H9 (cell line): ENCODE data around the gene DUSP28. TPM values are rescaled to one million over a fixed set of nuclear protein-coding genes. Genes with fewer than 3 reads are reported as not detected.

Source experiments
- DNase-seq: peaks from one replicate; pipeline ENCODE4 v3.0.0-alpha.2; 2017
- H2AFZ ChIP-seq: one replicate; pipeline ENCODE4 v1.6.1; 2013; ENCODE audit warnings: mild to moderate bottlenecking, low read length, control low read depth, moderate library complexity
- H2AK5ac ChIP-seq: 2 replicates; pipeline ENCODE4 v1.6.1; 2013; ENCODE audit warnings: low read length, control low read depth, mixed read lengths; ENCODE audit not compliant: insufficient read length
- H2BK120ac ChIP-seq: one replicate; pipeline ENCODE4 v1.6.1; 2013; ENCODE audit warnings: low read depth, mild to moderate bottlenecking, low read length, control low read depth, inconsistent platforms; ENCODE audit not compliant: poor library complexity, severe bottlenecking
- H2BK12ac ChIP-seq: 2 replicates; pipeline ENCODE4 v1.6.1; 2013; ENCODE audit warnings: low read length, control low read depth, mixed read lengths, low read depth; ENCODE audit not compliant: insufficient read length
- H2BK15ac ChIP-seq: 2 replicates; pipeline ENCODE4 v1.6.1; 2013; ENCODE audit warnings: low read depth, low read length, control low read depth
- H2BK20ac ChIP-seq: one replicate; pipeline ENCODE4 v1.6.1; 2013; ENCODE audit warnings: low read depth, mild to moderate bottlenecking, low read length, control low read depth, inconsistent platforms; ENCODE audit not compliant: poor library complexity, severe bottlenecking
- H2BK5ac ChIP-seq: 2 replicates; pipeline ENCODE4 v1.6.1; 2013; ENCODE audit warnings: low read length, control low read depth, mixed read lengths; ENCODE audit not compliant: insufficient read length
- H3K14ac ChIP-seq: 2 replicates; pipeline ENCODE4 v1.6.1; 2013; ENCODE audit warnings: low read length, control low read depth; ENCODE audit not compliant: insufficient read depth
- H3K18ac ChIP-seq: 2 replicates; pipeline ENCODE4 v1.6.1; 2013; ENCODE audit warnings: low read depth, mild to moderate bottlenecking, mixed read lengths, low read length, control low read depth; ENCODE audit not compliant: insufficient read length
- H3K23ac ChIP-seq: 2 replicates; pipeline ENCODE4 v1.6.1; 2013; ENCODE audit warnings: low read length, control low read depth, mixed read lengths, low read depth; ENCODE audit not compliant: insufficient read length
- H3K23me2 ChIP-seq: 2 replicates; pipeline ENCODE4 v1.6.1; 2013; ENCODE audit warnings: low read depth, mild to moderate bottlenecking, mixed read lengths, low read length, control low read depth; ENCODE audit not compliant: insufficient read length, poor library complexity, severe bottlenecking
- H3K27ac ChIP-seq: 2 replicates; pipeline ENCODE4 v1.5.1; 2013; ENCODE audit warnings: low read length, control low read depth, mixed read lengths, low read depth; ENCODE audit not compliant: insufficient read length
- H3K27me3 ChIP-seq: 2 replicates; pipeline ENCODE4 v1.6.1; 2013; ENCODE audit warnings: low read length, control low read depth, inconsistent platforms; ENCODE audit not compliant: insufficient read depth
- H3K4ac ChIP-seq: 2 replicates; pipeline ENCODE4 v1.6.1; 2013; ENCODE audit warnings: low read depth, mild to moderate bottlenecking, control low read depth, inconsistent platforms, low read length, moderate library complexity
- H3K4me1 ChIP-seq: 2 replicates; pipeline ENCODE4 v1.6.1; 2013; ENCODE audit warnings: low read length, control low read depth, inconsistent platforms; ENCODE audit not compliant: insufficient read depth
- H3K4me2 ChIP-seq: 2 replicates; pipeline ENCODE4 v1.6.1; 2013; ENCODE audit warnings: low read length, control low read depth, mixed read lengths; ENCODE audit not compliant: insufficient read length, insufficient read depth
- H3K56ac ChIP-seq: 2 replicates; pipeline ENCODE4 v1.6.1; 2013; ENCODE audit warnings: low read depth, mild to moderate bottlenecking, mixed read lengths, low read length, control low read depth; ENCODE audit not compliant: insufficient read length
- H3K79me1 ChIP-seq: 2 replicates; pipeline ENCODE4 v1.6.1; 2013; ENCODE audit warnings: low read depth, mild to moderate bottlenecking, moderate library complexity, low read length, control low read depth, inconsistent platforms; ENCODE audit not compliant: insufficient read depth, poor library complexity, severe bottlenecking
- H3K79me2 ChIP-seq: 2 replicates; pipeline ENCODE4 v1.6.1; 2013; ENCODE audit warnings: low read length, control low read depth, inconsistent platforms; ENCODE audit not compliant: insufficient read depth
- H3K9ac ChIP-seq: 2 replicates; pipeline ENCODE4 v1.6.1; 2013; ENCODE audit warnings: low read length, control low read depth, mixed read lengths; ENCODE audit not compliant: insufficient read length; ENCODE audit errors: extremely low read depth
- H3K9me3 ChIP-seq: one replicate; pipeline ENCODE4 v1.6.1; 2013; ENCODE audit warnings: low read depth, low read length, inconsistent platforms; ENCODE audit not compliant: control insufficient read depth
- H3T11ph ChIP-seq: one replicate; pipeline ENCODE4 v1.6.1; 2013; ENCODE audit warnings: mild to moderate bottlenecking, low read length, control low read depth, inconsistent platforms
- H4K20me1 ChIP-seq: one replicate; pipeline ENCODE4 v1.6.1; 2013; ENCODE audit not compliant: control insufficient read depth, insufficient read length, insufficient read depth
- H4K5ac ChIP-seq: 2 replicates; pipeline ENCODE4 v1.6.1; 2013; ENCODE audit warnings: low read depth, mild to moderate bottlenecking, mixed read lengths, low read length, control low read depth; ENCODE audit not compliant: insufficient read length
- H4K8ac ChIP-seq: replicated peaks from 2 replicates; pipeline ENCODE4 v1.6.1; 2013; ENCODE audit warnings: low read length, control low read depth, mixed read lengths, low read depth; ENCODE audit not compliant: insufficient read length
- H4K91ac ChIP-seq: 2 replicates; pipeline ENCODE4 v1.6.1; 2013; ENCODE audit warnings: low read depth, mild to moderate bottlenecking, moderate library complexity, mixed read lengths, low read length, control low read depth; ENCODE audit not compliant: insufficient read length
- H3K27ac Mint-ChIP-seq, 3 experiments: 2 replicates in 2 of 3; 3 replicates in 1 of 3; pipeline ENCODE4 v1.8.0; 2020 to 2021; ENCODE audit warnings: mixed read lengths in 3 of 3, mild to moderate bottlenecking in 1 of 3, moderate library complexity in 1 of 3
- H3K27me3 Mint-ChIP-seq: 2 replicates; pipeline ENCODE4 v1.8.0; 2021; ENCODE audit warnings: low read depth, mild to moderate bottlenecking, moderate library complexity, mixed read lengths
- H3K36me3 Mint-ChIP-seq, 3 experiments: 2 replicates in 2 of 3; 3 replicates in 1 of 3; pipeline ENCODE4 v1.8.0; 2020 to 2021; ENCODE audit warnings: low read depth in 3 of 3, mixed read lengths in 3 of 3; ENCODE audit not compliant: insufficient read depth in 1 of 3
- H3K4me1 Mint-ChIP-seq, 2 experiments: 2 replicates each; pipeline ENCODE4 v1.8.0; 2020; ENCODE audit warnings: mixed read lengths in 2 of 2
- H3K4me3 Mint-ChIP-seq, 2 experiments: 2 replicates in 1 of 2; 3 replicates in 1 of 2; pipeline ENCODE4 v1.8.0; 2020 to 2021; ENCODE audit warnings: mild to moderate bottlenecking in 2 of 2, mixed read lengths in 2 of 2, moderate library complexity in 1 of 2
- H3K9me3 Mint-ChIP-seq, 2 experiments: 2 replicates in 1 of 2; 3 replicates in 1 of 2; pipeline ENCODE4 v1.8.0; 2020; ENCODE audit warnings: mild to moderate bottlenecking in 2 of 2, mixed read lengths in 2 of 2, moderate library complexity in 1 of 2
- CTCF ChIP-seq: fragments of 200-600 bp; sonication (generic); conservative IDR thresholded peaks from 3 replicates; pipeline ENCODE4 v1.8.0; 2021; ENCODE audit warnings: antibody characterized with exemption, mild to moderate bottlenecking
- WGBS: extraction: QIAGEN DNeasy Blood & Tissue Kit; methylation state at CpG from one replicate; pipeline ENCODE4 v1.1.7; 2013; ENCODE audit warnings: missing lambda C conversion rate, low lambda C conversion rate, mixed read lengths; ENCODE audit not compliant: insufficient read length; ENCODE audit errors: extremely low coverage; 5-methylcytosine and 5-hydroxymethylcytosine counted together
- total RNA-seq: library from RNA; stranded (reverse); gene quantifications from 2 replicates; pipeline ENCODE4 v1.2.1, GENCODE V29; 2021

DUSP28 gene
- total RNA-seq, 1 experiment from 2014 or later, result 1.6 TPM

- no peak for DNase-seq
- Histone ChIP-seq H2BK20ac (no peak overlapping the region), H4K20me1 (no peaks in the 10 kb centered on the region), H3K14ac (no peak overlapping the region), H2BK5ac (no peak overlapping the region), H2BK12ac (no peak overlapping the region), H3K23me2 (no peaks in the 10 kb centered on the region), H3K18ac (no peak overlapping the region), H3T11ph (no peak overlapping the region), H3K79me1 (no peaks in the 10 kb centered on the region), H3K4me2 (no peak overlapping the region), H4K8ac (no peak overlapping the region), H3K9ac (no peak overlapping the region), H3K4ac (no peak overlapping the region), H2AFZ (no peak overlapping the region), H2AK5ac (no peak overlapping the region), H2BK15ac (no peak overlapping the region), H2BK120ac (no peak overlapping the region), H4K91ac (no peak overlapping the region), H3K4me1 (no peaks in the 10 kb centered on the region), H3K9me3 (no peaks in the 10 kb centered on the region), H3K79me2 (no peaks in the 10 kb centered on the region), H3K27me3 (no peaks in the 10 kb centered on the region), H3K23ac (no peak overlapping the region), H3K56ac (no peak overlapping the region), H4K5ac (no peak overlapping the region), H3K27ac (no peak overlapping the region)
- no peaks in the 10 kb centered on the region for H3K4me1 Mint-ChIP-seq
- H3K36me3 Mint-ChIP-seq, result peaks cover 3 to 15% (median 8%) of the 10 kb centered on the region in 3 experiments; a peak in 6 of 7 replicates
- no CpG with 5 or more reads among the region's 10 CpGs for WGBS
- no peak overlapping the region for H3K27ac Mint-ChIP-seq
- no peaks in the 10 kb centered on the region for H3K9me3 Mint-ChIP-seq
- no peak for TF ChIP-seq CTCF
- H3K27me3 Mint-ChIP-seq, result no peaks in the 10 kb centered on the region
- no peak overlapping the region for H3K4me3 Mint-ChIP-seq
Measured at GRCh38 chr2:240597054-240597418, 36.9 kb downstream of the DUSP28 start.
